HCT116 (cell line): ENCODE data around the gene RNF146. TPM values are rescaled to one million over a fixed set of nuclear protein-coding genes. Genes with fewer than 3 reads are reported as not detected.

Experiments
- ATAC-seq: fragments of 200-7000 bp; cut with Tn5 transposase; 2 replicates; pipeline ENCODE4 v1.9.1; 2020; ENCODE audit warnings: mild to moderate bottlenecking, moderate library complexity
- BruUV-seq: library from RNA; stranded (reverse); fragments of 400-500 nt; replicated peaks from 2 replicates; lab custom pipeline; 2021; lab: Mats Ljungman, UMichigan
- CTCF ChIA-PET: fragments of 300-600 bp; sonication (Branson Sonifier 250); formaldehyde crosslinking; loops from one replicate; lab custom pipeline; 2021; ENCODE audit warnings: antibody characterized with exemption; lab: Charles Lee
- POLR2A ChIA-PET: fragments of 300-600, 350-600 bp; sonication (Branson Sonifier 250); formaldehyde crosslinking; loops from one replicate; lab custom pipeline; 2021; ENCODE audit warnings: antibody characterized with exemption; lab: Charles Lee
- RAD21 ChIA-PET, 2 experiments: fragments of 300-600 bp; sonication (Branson Sonifier 250); formaldehyde crosslinking; loops; one replicate each; lab custom pipeline; 2023; ENCODE audit warnings: low total read pairs in 2 of 2; ENCODE audit not compliant: uncharacterized antibody in 2 of 2, unreplicated experiment in 2 of 2, low non-redundant PET in 1 of 2; lab: Charles Lee
- DNase-seq: peaks from one replicate; pipeline ENCODE4 v3.0.0-alpha.2; 2010; ENCODE audit warnings: low read depth, low spot score
- H2AFZ ChIP-seq: fragments of 200-600 bp; shearing (Covaris generic), sonication (generic); 2 replicates; pipeline ENCODE4 v1.6.1; 2017; ENCODE audit warnings: low read depth, mixed run types, mixed read lengths, antibody characterized with exemption, low read length; ENCODE audit not compliant: poor library complexity, severe bottlenecking
- H3K27ac ChIP-seq: 2 replicates; pipeline ENCODE4 v1.5.1; 2012; ENCODE audit warnings: low read depth, low read length
- H3K27me3 ChIP-seq: fragments of 200-600 bp; sonication (generic); 2 replicates; pipeline ENCODE4 v1.6.1; 2016; ENCODE audit warnings: mixed run types, low read length, mixed read lengths; ENCODE audit not compliant: insufficient read depth
- H3K36me3 ChIP-seq, 2 experiments: fragments of 200-500 bp in 1 of 2; fragments of 200-600 bp in 1 of 2; sonication (Bioruptor generic) in 1 of 2; sonication (generic) in 1 of 2; 2 replicates each; pipeline versions ENCODE4 v1.5.1 to v1.6.1; 2014 to 2016; ENCODE audit warnings: low read length in 2 of 2, inconsistent platforms in 1 of 2, mixed read lengths in 1 of 2, mixed run types in 1 of 2; ENCODE audit not compliant: insufficient read depth in 2 of 2, control insufficient read depth in 1 of 2
- H3K4me1 ChIP-seq, 2 experiments: fragments of 200-600 bp in 1 of 2; sonication (generic) in 1 of 2; 2 replicates each; pipeline versions ENCODE4 v1.5.1 to v1.6.1; 2012 to 2017; ENCODE audit warnings: low read length in 2 of 2, inconsistent platforms in 1 of 2, mild to moderate bottlenecking in 1 of 2, mixed read lengths in 1 of 2, mixed run types in 1 of 2, moderate library complexity in 1 of 2; ENCODE audit not compliant: insufficient read depth in 2 of 2, control insufficient read depth in 1 of 2
- H3K4me2 ChIP-seq: fragments of 200-600 bp; sonication (generic); 2 replicates; pipeline ENCODE4 v1.6.1; 2017; ENCODE audit warnings: mixed run types, low read length, mixed read lengths
- H3K4me3 ChIP-seq, 2 experiments: fragments of 200-600 bp in 1 of 2; sonication (generic) in 1 of 2; replicated peaks in 1 of 2; 2 replicates each; pipeline ENCODE4 v1.5.1; 2011 to 2016; ENCODE audit warnings: low read length in 2 of 2, control low read depth in 1 of 2, low read depth in 1 of 2, mild to moderate bottlenecking in 1 of 2, mixed read lengths in 1 of 2, mixed run types in 1 of 2
- H3K79me2 ChIP-seq: fragments of 200-600 bp; sonication (generic); 2 replicates; pipeline ENCODE4 v1.6.1; 2017; ENCODE audit warnings: mild to moderate bottlenecking, mixed run types, low read length, moderate library complexity, mixed read lengths; ENCODE audit not compliant: insufficient read depth
- H3K9ac ChIP-seq: fragments of 200-600 bp; sonication (generic); 2 replicates; pipeline ENCODE4 v1.6.1; 2016; ENCODE audit warnings: low read length, mixed read lengths
- H3K9me2 ChIP-seq: fragments of 200-600 bp; sonication (generic), shearing (Covaris generic); 2 replicates; pipeline ENCODE4 v1.6.1; 2017; ENCODE audit warnings: mixed run types, mild to moderate bottlenecking, moderate library complexity; ENCODE audit not compliant: insufficient read depth
- H3K9me3 ChIP-seq, 2 experiments: fragments of 200-500 bp in 1 of 2; fragments of 200-600 bp in 1 of 2; sonication (Bioruptor generic) in 1 of 2; sonication (generic) in 1 of 2; 2 replicates each; pipeline ENCODE4 v1.6.1; 2014 to 2017; ENCODE audit warnings: low read length in 2 of 2, mixed read lengths in 2 of 2, inconsistent platforms in 1 of 2, low read depth in 1 of 2, mild to moderate bottlenecking in 1 of 2, mixed run types in 1 of 2, moderate library complexity in 1 of 2; ENCODE audit not compliant: control insufficient read depth in 1 of 2, insufficient read depth in 1 of 2
- H4K20me1 ChIP-seq: fragments of 200-600 bp; sonication (generic), shearing (Covaris generic); 2 replicates; pipeline ENCODE4 v1.6.1; 2017; ENCODE audit warnings: mixed run types, mild to moderate bottlenecking, moderate library complexity; ENCODE audit not compliant: insufficient read depth
- CBX3 ChIP-seq: IDR thresholded peaks from 2 replicates; pipeline ENCODE4 v1.6.1; 2012; ENCODE audit warnings: low read depth
- EGR1 ChIP-seq: IDR thresholded peaks from 2 replicates; pipeline ENCODE4 v1.6.1; 2012; ENCODE audit warnings: low read depth
- ELF1 ChIP-seq: IDR thresholded peaks from 2 replicates; pipeline ENCODE4 v1.6.1; 2012; ENCODE audit warnings: low read depth, borderline replicate concordance
- EZH2 ChIP-seq: fragments of 200-600 bp; sonication (generic); IDR thresholded peaks from 2 replicates; pipeline ENCODE4 v1.6.1; 2017; ENCODE audit warnings: antibody characterized with exemption, mixed run types
- EZH2phosphoT487 ChIP-seq: fragments of 200-600 bp; IDR thresholded peaks from 2 replicates; pipeline ENCODE4 v1.6.1; 2018; ENCODE audit warnings: antibody characterized with exemption, borderline replicate concordance
- POLR2A ChIP-seq: IDR thresholded peaks from 2 replicates; pipeline ENCODE4 v1.7.0; 2011; ENCODE audit warnings: borderline replicate concordance; ENCODE audit not compliant: insufficient read depth, insufficient read length; ENCODE audit errors: extremely low read depth
- POLR2AphosphoS5 ChIP-seq: IDR thresholded peaks from 2 replicates; pipeline ENCODE4 v1.6.1; 2011; ENCODE audit warnings: mild to moderate bottlenecking, low read depth, low read length, moderate library complexity
- RAD21 ChIP-seq: IDR thresholded peaks from 2 replicates; pipeline ENCODE4 v1.6.1; 2012; ENCODE audit warnings: low read depth, mild to moderate bottlenecking
- SIN3A ChIP-seq: IDR thresholded peaks from 2 replicates; pipeline ENCODE4 v1.6.1; 2012; ENCODE audit warnings: low read depth
- SRF ChIP-seq: IDR thresholded peaks from 2 replicates; pipeline ENCODE4 v1.6.1; 2012; ENCODE audit warnings: low read depth
- TCF7L2 ChIP-seq: IDR thresholded peaks from 2 replicates; pipeline ENCODE4 v1.7.0; 2011; ENCODE audit warnings: borderline replicate concordance, inconsistent platforms; ENCODE audit not compliant: insufficient read depth, insufficient read length; ENCODE audit errors: extremely low read depth
- YY1 ChIP-seq: IDR thresholded peaks from 2 replicates; pipeline ENCODE4 v1.6.1; 2011; ENCODE audit warnings: low read length, low read depth, moderate library complexity, mild to moderate bottlenecking; ENCODE audit not compliant: insufficient replicate concordance; ENCODE audit errors: extremely low read depth
- ZFX ChIP-seq: fragments of 450-650 bp; IDR thresholded peaks from 2 replicates; pipeline ENCODE4 v1.6.1; 2017
- ZNF274 ChIP-seq: fragments of 200-500 bp; sonication (Bioruptor generic); IDR thresholded peaks from 2 replicates; pipeline ENCODE4 v1.6.1; 2014; ENCODE audit warnings: mild to moderate bottlenecking, low read depth, low read length, inconsistent platforms
- intact Hi-C: fragments of 100-400 bp; cut with micrococcal nuclease; formaldehyde crosslinking; loops from 2 replicates; pipeline ENCODE4 v1.10.0; 2022
- total RNA-seq: library from RNA; stranded (reverse); gene quantifications from one replicate; pipeline ENCODE4 v1.2.1, GENCODE V29; 2021; ENCODE audit not compliant: unreplicated experiment
- TF ChIP-seq, protein P1 (sequence below): IDR thresholded peaks from 2 replicates; pipeline ENCODE4 v1.6.1; 2012
- TF ChIP-seq, protein P2 (sequence below): IDR thresholded peaks from 2 replicates; pipeline ENCODE4 v1.6.1; 2012
- TF ChIP-seq, protein P3 (sequence below), 3 experiments: fragments of 200-600 bp in 1 of 3; sonication (generic) in 1 of 3; IDR thresholded peaks in 2 of 3; conservative IDR thresholded peaks in 1 of 3; 2 replicates each; pipeline ENCODE4 v1.5.1; 2012 to 2017; ENCODE audit warnings: low read depth in 2 of 3, low read length in 2 of 3, antibody characterized with exemption in 1 of 3, borderline replicate concordance in 1 of 3, control low read depth in 1 of 3, mild to moderate bottlenecking in 1 of 3, mixed read lengths in 1 of 3, mixed run types in 1 of 3, moderate library complexity in 1 of 3; ENCODE audit not compliant: insufficient read depth in 1 of 3

The RNF146 gene
- total RNA-seq, 1 experiment from 2014 or later, result 17.6 TPM

DNA sequence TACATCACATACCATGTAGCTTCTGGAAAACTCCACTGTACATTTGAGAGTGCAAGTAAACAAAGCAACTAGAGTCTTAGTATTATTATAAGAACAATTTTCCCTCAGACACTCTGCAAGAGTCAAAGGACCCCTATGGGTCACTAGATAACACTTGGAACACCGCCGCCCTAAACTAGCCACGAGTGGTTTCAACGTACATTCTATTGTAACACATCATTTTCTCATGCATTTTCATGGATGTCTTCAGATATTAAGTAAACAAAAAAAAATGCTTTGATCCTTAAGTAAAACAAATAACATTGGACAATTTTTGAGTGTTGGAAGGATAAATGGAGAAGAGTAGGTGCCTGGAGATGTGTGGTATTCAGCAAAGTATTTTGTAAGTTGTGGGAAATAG lies 3.2 kb upstream of the RNF146 start:
- H3K9me2 ChIP-seq, result no peaks in the 10 kb centered on the region
- no peaks in the 10 kb centered on the region for H3K36me3 ChIP-seq
- no peak for TF ChIP-seq SRF
- no peak for TF ChIP-seq CBX3
- TF ChIP-seq SIN3A, result no peak
- TF ChIP-seq, protein P1, sequence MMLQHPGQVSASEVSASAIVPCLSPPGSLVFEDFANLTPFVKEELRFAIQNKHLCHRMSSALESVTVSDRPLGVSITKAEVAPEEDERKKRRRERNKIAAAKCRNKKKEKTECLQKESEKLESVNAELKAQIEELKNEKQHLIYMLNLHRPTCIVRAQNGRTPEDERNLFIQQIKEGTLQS, result no peak
- no peak for TF ChIP-seq TCF7L2
- peaks cover 3 to 12% of the 10 kb centered on the region in 2 experiments; a peak in 3 of 4 replicates for H3K4me1 ChIP-seq
- ATAC-seq, result no peak
- no peak overlapping the region for H2AFZ ChIP-seq
- intact Hi-C loops, result no loop called here
- peaks cover 14% of the 10 kb centered on the region for H3K79me2 ChIP-seq
- DNase-seq, result no peak
- H3K9me3 ChIP-seq, result no peaks in the 10 kb centered on the region
- no peaks in the 10 kb centered on the region for H4K20me1 ChIP-seq
- ChIA-PET POLR2A (no interaction called here), CTCF (no interaction called here), RAD21 (no interaction called here)
- H3K27ac ChIP-seq, result no peak overlapping the region
- no peak overlapping the region for H3K4me3 ChIP-seq
- H3K27me3 ChIP-seq, result no peaks in the 10 kb centered on the region
- no peak overlapping the region for H3K4me2 ChIP-seq
- BruUV-seq, result no TSS peak
- H3K9ac ChIP-seq, result no peak overlapping the region

DNA sequence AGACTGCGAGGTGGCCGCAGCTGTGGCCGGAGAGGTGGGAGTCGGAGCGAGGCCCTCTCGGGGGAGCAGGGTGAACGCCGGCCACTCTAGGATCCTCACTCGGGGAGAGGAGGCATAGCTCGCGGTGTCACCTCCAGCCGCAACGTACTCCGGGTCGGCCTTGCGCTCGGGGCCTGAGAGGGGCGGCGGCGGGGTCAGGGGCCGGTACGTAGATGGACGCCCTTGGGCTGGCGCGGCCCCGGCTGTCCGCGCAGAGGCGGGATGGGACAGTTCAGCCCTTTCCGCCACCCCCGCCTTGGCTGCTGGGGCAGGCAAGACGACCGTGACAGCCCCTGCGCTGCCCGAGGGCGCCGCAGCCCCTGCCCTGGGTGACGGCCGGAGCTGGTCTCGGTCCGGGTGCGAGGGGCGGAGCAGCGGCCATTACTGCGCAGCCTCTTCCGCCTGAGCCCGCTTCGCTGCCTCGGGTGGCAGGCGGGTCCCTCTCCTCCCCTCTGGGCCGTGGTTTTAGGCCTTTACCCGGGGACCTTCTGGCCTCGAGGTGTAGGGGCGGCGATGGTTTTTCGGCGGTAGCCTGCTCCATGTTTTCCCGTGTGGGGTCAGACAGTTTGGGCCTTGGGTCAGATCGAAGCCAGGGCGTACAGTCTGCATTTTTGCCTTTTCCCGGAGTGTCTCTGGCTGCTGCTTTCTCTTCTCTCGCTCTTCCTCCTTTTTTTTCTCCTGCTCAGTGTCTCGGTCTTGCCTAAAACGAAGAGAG lies 405 bp downstream of the RNF146 start:
- no peaks in the 10 kb centered on the region for H3K27me3 ChIP-seq
- peak; percentile 13 for DNase-seq
- TF ChIP-seq, protein P2, sequence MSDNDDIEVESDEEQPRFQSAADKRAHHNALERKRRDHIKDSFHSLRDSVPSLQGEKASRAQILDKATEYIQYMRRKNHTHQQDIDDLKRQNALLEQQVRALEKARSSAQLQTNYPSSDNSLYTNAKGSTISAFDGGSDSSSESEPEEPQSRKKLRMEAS, result peak; percentile 5; the same call in 1 of the 2 replicates
- TF ChIP-seq YY1 (peak; percentile 89), TCF7L2 (no peak), ELF1 (no peak), ZNF274 (no peak), EZH2phosphoT487 (no peak), POLR2A (no peak), EGR1 (no peak), EZH2 (no peak), SRF (no peak), RAD21 (no peak), POLR2AphosphoS5 (peak; percentile 93; the same call in 1 of the 2 replicates), ZFX (peak; percentile 92)
- TF ChIP-seq, protein P3, sequence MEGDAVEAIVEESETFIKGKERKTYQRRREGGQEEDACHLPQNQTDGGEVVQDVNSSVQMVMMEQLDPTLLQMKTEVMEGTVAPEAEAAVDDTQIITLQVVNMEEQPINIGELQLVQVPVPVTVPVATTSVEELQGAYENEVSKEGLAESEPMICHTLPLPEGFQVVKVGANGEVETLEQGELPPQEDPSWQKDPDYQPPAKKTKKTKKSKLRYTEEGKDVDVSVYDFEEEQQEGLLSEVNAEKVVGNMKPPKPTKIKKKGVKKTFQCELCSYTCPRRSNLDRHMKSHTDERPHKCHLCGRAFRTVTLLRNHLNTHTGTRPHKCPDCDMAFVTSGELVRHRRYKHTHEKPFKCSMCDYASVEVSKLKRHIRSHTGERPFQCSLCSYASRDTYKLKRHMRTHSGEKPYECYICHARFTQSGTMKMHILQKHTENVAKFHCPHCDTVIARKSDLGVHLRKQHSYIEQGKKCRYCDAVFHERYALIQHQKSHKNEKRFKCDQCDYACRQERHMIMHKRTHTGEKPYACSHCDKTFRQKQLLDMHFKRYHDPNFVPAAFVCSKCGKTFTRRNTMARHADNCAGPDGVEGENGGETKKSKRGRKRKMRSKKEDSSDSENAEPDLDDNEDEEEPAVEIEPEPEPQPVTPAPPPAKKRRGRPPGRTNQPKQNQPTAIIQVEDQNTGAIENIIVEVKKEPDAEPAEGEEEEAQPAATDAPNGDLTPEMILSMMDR (IDR thresholded peaks at IDR 0.05 in 2 of 3, conservative IDR thresholded peaks at IDR 0.05 in 1 of 3; ENCODE audit: borderline replicate concordance in 1 of 3, insufficient read depth in 1 of 3, low read depth in 2 of 3, low read length in 2 of 3), result no peak

More for the DNA sequence above, 405 bp downstream of the RNF146 start:
- Histone ChIP-seq H3K9me3 (no peaks in the 10 kb centered on the region), H3K79me2 (peaks cover 47% of the 10 kb centered on the region), H3K27ac (peak overlapping the region; percentile 90), H3K9ac (peak overlapping the region; percentile 80), H3K36me3 (no peaks in the 10 kb centered on the region), H3K9me2 (no peaks in the 10 kb centered on the region), H3K4me1 (peaks cover 3 to 13% of the 10 kb centered on the region in 2 experiments; a peak in 3 of 4 replicates), H2AFZ (peak overlapping the region; percentile 49), H4K20me1 (no peaks in the 10 kb centered on the region), H3K4me3 (peak overlapping the region; percentile 75 to 76), H3K4me2 (peak overlapping the region; percentile 96)
- BruUV-seq, result no TSS peak
- intact Hi-C loops, result no loop called here
- RAD21 ChIA-PET, result interaction anchor here (0.6 to 1.4 kb wide), 3 partner anchors 76 to 373 kb away, joined by 3 to 6 read pairs (median 4); no protein-coding TSS in a partner anchor
- CTCF ChIA-PET, result interaction anchor here (0.6 to 1.8 kb wide), 17 partner anchors 9 to 757 kb away, joined by 3 to 17 read pairs (median 5); no protein-coding TSS in a partner anchor
- ATAC-seq, result peak; percentile 83
- POLR2A ChIA-PET, result interaction anchor here (0.6 to 1.2 kb wide), 7 partner anchors 12 to 282 kb away, joined by 3 to 4 read pairs (median 3); no protein-coding TSS in a partner anchor
